GM10266 (cell line): ENCODE measurements around the gene CEBPB.

Experiments
- DNase-seq: peaks from one replicate; pipeline ENCODE4 v3.0.0; 2012; ENCODE audit errors: extremely low spot score
- TF ChIP-seq, protein P1 (sequence below): IDR thresholded peaks from 2 replicates; pipeline ENCODE4 v1.5.1; 2012; ENCODE audit warnings: mild to moderate bottlenecking, low read depth; ENCODE audit not compliant: control insufficient read depth, insufficient read depth; ENCODE audit errors: missing control alignments

The CEBPB gene

DNA sequence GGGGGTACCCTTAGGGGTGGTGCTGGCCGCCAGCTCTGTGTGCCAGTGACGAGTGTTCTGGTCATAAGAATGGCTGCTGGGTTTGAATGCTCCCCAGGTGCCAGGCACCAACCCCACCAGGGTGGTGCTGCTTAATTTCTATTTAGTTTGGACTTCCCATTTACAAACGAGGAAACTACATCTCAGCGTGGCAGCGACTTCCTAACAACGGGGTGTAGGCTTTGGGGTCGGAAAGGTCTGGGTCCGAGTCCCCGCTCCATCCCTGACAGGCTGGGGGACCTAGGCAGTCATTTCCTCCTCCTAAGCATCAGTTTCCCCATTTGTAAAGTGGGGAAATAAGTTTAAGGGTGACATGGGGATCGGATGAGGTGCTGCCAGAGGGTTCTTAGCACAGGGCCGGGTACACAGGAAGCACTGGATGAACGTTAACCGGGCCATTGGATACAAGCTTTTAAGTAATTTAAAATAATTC, 30.3 kb downstream of the CEBPB start:
- no peak for DNase-seq
- TF ChIP-seq, protein P1, sequence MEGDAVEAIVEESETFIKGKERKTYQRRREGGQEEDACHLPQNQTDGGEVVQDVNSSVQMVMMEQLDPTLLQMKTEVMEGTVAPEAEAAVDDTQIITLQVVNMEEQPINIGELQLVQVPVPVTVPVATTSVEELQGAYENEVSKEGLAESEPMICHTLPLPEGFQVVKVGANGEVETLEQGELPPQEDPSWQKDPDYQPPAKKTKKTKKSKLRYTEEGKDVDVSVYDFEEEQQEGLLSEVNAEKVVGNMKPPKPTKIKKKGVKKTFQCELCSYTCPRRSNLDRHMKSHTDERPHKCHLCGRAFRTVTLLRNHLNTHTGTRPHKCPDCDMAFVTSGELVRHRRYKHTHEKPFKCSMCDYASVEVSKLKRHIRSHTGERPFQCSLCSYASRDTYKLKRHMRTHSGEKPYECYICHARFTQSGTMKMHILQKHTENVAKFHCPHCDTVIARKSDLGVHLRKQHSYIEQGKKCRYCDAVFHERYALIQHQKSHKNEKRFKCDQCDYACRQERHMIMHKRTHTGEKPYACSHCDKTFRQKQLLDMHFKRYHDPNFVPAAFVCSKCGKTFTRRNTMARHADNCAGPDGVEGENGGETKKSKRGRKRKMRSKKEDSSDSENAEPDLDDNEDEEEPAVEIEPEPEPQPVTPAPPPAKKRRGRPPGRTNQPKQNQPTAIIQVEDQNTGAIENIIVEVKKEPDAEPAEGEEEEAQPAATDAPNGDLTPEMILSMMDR = no peak

DNA sequence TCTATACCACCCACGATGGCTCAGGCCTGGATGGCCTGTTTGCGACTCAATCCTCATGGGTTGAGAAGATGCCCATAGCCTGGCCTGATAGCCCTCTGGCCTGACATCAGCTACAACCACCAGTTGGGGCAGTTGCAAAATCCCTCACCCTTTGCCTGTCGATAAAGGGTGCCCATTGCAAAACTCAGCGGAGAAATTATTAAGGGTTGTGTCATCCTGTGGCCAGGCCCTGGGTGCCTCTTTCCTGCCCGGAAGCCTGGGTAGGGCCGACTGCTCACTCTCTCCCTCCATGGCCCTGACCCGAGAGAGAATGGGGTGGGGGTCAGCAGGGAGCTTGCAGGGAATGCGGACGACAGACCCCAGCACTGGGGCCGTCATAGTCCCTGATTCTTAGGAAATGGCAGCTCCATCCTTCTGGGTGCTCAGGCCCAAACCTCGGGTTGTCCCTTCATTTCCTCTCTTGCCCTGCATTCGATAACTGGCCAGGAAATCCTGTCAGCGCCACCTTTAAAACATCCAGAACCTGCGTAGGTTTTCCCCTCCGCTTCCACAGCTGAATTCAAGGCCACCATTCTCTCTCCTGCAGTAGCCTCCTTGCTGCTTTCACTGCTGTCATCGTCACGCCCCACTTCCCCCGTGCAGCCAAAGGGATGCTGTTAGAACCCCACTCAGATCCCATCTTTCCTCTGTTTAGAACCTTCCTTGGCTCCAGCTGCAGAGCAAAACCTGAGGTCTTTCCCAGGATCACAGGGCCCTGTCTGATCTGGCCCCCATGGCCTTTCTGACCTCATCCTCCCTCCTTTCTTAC, 31.1 kb downstream of the CEBPB start:
- TF ChIP-seq, protein P1 = no peak
- no peak for DNase-seq

DNA sequence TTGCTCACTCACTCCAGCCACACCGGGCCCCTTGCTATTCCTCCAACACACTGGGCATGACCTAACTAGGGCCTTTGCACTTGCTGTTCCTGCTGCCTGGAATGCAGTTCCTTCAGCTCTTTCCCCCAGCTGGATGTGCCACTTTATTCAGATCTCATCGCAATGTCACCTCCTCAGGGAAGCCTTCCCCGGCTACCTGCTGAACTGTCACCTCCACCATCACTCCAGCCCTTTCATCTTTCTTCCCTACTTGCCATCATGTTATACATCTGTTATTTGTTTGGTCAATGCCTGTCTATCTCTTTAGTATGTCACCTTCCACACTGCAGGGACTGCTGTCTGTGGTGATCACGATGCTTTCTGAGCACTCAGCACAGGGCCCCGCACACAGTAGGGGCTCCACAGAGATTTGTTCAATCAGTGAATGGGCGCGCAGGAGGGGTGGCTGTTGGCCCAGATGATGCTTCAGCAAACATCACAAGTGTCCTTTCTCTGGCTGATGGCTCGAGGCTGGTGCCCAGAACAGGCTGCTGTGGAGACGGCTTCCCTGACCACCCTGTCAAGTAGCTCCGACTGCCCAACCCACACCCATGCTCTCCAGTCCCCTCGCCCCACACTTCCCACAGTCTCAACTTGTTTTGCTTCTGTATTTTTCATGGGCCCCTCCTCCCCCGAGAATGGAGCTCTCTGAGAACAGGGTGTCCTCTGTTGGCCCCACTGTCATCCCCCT, 31.8 kb downstream of the CEBPB start:
- DNase-seq = no peak
- TF ChIP-seq, protein P1 = no peak

DNA sequence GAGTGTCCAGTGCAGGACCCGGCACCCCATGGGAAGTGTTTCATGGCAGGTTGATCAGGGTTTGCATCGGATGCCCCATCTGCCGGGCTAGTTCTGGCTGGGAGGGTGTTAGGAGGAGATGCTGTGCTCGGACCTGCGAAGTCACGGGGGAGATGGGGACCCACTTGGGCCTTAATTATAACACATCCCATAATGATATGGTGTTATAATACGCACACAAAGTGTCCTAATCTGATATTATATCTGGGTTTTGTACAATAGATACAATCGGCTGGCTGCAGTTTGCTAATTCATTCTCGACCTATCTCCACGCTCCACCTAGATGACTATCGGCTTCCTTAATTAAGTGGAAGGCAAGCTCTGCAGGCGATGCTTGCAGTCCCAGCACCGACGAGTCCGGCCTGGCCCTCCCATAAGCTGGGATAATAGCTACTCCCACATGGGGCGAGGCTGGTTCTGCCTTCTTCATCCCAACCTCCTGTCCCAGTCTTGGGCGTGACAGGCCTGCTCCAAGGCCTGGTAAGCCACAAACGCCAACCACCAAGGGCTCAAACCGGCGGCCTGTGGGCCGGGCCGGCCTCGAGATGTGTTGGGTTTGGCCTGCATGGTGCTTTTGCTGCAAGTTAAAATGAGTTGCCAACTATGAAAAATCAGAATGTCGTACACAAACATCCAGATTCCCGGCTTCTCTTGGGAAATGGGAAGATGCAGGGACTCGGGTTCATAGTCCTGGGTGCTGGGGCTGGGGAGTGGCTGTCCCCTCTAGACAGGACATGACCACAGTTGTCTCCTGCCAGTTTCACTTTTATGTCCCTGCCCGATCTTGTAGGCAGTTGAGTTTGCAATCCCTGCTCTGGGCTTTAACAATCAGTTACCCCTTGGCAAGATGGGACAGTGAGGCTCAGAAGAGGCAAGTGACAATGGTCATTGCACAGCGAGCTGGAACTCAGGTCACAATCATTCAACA, 32.7 kb downstream of the CEBPB start:
- DNase-seq = no peak
- TF ChIP-seq, protein P1 = no peak

DNA sequence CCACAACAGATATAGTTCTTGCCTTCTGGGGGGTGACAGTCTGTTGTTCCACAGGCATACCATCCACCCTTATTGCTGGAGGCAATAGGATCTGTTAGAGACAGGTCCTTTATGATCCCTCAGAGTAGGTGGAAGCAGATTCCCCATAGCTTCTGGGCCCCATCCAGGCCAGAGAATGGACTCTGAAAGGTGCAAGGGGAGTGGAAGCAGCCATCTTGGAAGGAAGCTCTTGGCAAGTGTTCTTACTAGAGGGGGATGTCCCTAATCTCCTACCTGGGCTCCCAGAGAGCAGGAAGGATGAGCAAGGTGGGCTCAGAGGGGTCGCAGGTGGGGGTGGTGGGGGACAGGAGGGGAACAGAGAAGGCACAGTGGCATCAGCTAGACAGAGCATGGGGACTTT, 33.4 kb downstream of the CEBPB start:
- TF ChIP-seq, protein P1 = no peak
- DNase-seq = no peak

DNA sequence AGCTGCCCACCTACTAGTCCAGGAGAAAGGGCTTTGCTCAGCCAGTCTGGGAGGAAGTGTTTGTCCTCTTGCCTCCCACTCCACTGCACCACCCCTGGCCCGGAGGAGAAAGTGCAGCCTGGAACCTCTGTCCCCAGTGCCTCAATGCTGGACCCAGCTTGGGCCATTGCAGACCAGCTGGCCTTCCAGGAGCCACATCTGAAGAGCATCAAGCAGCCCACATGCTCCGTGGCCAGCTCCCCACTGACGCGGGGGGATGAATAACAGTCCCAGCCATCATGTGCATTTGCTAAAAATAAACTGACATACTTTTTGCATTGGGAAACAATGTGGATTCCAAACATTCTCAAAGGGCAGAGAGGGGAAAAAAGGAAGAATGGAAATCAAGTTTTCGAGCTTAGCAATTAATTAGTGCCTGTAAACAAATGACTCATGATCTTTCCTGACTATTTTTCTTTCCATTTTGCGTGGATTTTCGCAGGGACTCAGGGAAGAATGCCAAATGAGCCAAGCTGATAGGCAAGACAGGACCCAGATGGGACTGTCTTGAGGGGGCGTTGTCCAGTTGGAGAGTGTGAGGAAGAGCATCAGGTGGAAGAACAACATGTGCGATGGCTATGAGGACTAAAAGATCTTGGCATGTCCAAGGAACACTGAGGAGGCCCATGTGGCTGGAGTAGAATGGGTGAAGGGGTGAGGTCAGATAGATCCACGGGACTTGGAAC, 34.1 kb downstream of the CEBPB start:
- no peak for DNase-seq
- TF ChIP-seq, protein P1 = no peak
